ENCODE results near the gene FOXA1. TPM values are rescaled to one million over a fixed set of nuclear protein-coding genes. Genes with fewer than 3 reads are reported as not detected.

FOXA1 gene
- total RNA-seq (2022) (8.6 and 11.2 TPM in 2 replicates), Bru-seq, nascent RNA (percentile 78 among the genes with signal in this experiment), BruChase-seq, experiment 1, labeled RNA remaining after a 6-hour chase (percentile 46 among the genes with signal in this experiment), BruChase-seq, experiment 2, labeled RNA remaining after a 2-hour chase (percentile 81 among the genes with signal in this experiment)
- long read RNA-seq, transcript FOXA1-201 (2 exons, 2,862 nt) = major isoform, 21 of 32 reads
- long read RNA-seq, partial matches to known transcripts = 0 of 32 reads
- long read RNA-seq, other reads (novel, unspliced or antisense) = 10 of 32 reads

DNA sequence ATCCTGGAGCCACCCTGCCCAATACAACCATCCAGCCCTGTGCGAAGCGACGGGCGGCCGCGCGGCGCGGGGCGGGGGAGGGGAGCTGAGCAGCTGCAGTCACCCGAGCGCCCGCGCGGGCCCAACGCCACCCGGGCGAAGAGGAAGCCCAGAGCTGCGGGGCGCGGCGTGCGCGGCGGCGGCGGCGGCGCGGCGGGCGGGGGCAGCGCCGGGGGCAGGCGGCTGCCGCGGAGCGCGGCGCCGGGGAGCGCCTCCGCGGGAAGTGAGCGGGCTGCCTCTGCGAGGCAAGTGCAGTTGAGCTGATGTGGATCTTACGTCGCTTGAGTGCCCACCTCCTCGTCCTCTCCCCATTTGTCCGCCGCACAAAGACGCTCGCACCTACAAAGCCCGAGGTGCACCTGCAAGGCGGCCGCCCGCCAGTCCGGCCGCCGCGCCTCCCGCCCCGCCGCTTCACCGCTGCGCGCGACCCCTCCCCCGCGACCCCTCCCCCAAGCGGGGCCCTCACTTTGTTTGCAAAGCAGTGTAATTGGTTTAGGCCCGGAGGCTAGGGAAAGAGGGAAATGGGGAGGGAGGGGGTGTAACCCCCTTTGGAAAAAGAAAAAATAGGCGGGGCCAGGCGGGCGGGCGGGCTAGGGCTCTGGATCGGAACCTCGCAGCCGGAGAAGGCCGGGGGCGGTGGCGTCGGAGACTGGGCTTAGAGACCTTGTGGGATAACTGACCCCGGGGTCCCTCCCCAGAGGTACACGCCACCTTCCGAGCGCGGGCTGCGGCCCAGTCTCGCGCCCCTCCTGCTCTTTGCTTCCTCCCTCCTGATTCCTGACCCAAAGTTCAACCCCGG is at the start of gene FOXA1, which contains the start of gene TTC6:
FOXA1 (minus strand) TSS at position 279 of the 838 bp plus-strand sequence; CDS start at position 2, 277 bp downstream.
TTC6 (plus strand) TSS at position 659 of the 838 bp plus-strand sequence. CDS start 26,436 bp downstream, outside the sequence.
- no TSS peak for BruUV-seq (replicated peaks)
- Mint-ChIP-seq H3K4me3 (ENCODE audit: unreplicated experiment) (peak within 1 kb of the TSS; percentile 84), H3K27me3 (ENCODE audit: insufficient read depth, unreplicated experiment) (no peaks in the 10 kb centered on the region), H3K27ac (ENCODE audit: low read depth, unreplicated experiment) (peak within 1 kb of the TSS; percentile 87), H3K4me1 (ENCODE audit: insufficient read depth, unreplicated experiment) (peaks cover 7% of the 10 kb centered on the region), H3K36me3 (ENCODE audit: insufficient read depth, unreplicated experiment) (peaks cover 6% of the 10 kb centered on the region), H3K9me3 (ENCODE audit: unreplicated experiment) (no peaks in the 10 kb centered on the region)
- no peak for TF ChIP-seq CTCF (IDR thresholded peaks at IDR 0.05; ENCODE audit: unreplicated experiment)
- CTCF ChIA-PET = interaction anchor here (0.5 to 5.7 kb wide), 20 partner anchors 10 to 515 kb away, joined by 3 to 46 read pairs (median 4); no protein-coding TSS in a partner anchor
- DNase-seq (ENCODE audit: unreplicated experiment) = peak; percentile 55
- intact Hi-C loops (cut with micrococcal nuclease) = loop anchor here (1.0 to 10.0 kb wide), 4 partner anchors 14 to 349 kb away; no protein-coding TSS in a partner anchor
- POLR2A ChIA-PET = interaction anchor here (0.6 to 1.8 kb wide), 7 partner anchors 292 to 558 kb away, joined by 3 to 4 read pairs (median 3); partner anchors contain the start of gene MIPOL1

DNA sequence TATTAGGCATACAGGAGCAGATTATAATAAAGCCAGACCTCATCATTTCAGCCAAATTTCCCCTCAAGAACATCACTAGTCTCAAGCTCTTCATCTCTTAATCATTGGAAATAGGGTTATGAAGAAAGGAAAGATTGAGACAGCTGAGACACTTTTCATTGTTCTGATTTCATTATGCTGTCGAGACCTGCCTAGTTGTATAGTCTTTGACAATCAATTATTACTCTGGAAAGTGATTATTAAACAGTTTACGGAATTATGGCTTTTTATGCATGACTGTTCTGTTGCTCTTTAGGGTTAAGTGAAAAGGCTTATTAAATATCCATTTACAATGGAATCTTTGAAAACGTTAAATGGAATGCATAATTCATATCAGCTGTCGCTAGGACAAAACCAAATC is 48.7 kb upstream of the FOXA1 start:
- POLR2A ChIA-PET = no interaction called here
- intact Hi-C loops (cut with micrococcal nuclease) = no loop called here
- no peak overlapping the region for H3K27ac Mint-ChIP-seq (ENCODE audit: low read depth, unreplicated experiment)
- no peak for TF ChIP-seq CTCF (IDR thresholded peaks at IDR 0.05; ENCODE audit: unreplicated experiment)
- no peaks in the 10 kb centered on the region for H3K27me3 Mint-ChIP-seq (ENCODE audit: insufficient read depth, unreplicated experiment)
- DNase-seq (ENCODE audit: unreplicated experiment) = no peak
- BruUV-seq (replicated peaks) = no TSS peak
- CTCF ChIA-PET = interaction anchor here (1.2 kb wide), 1 partner anchor 12 kb away, joined by 3 read pairs; no protein-coding TSS in a partner anchor
- no peak overlapping the region for H3K4me3 Mint-ChIP-seq (ENCODE audit: unreplicated experiment)
- no peaks in the 10 kb centered on the region for H3K9me3 Mint-ChIP-seq (ENCODE audit: unreplicated experiment)
- H3K36me3 Mint-ChIP-seq (ENCODE audit: insufficient read depth, unreplicated experiment) = no peaks in the 10 kb centered on the region
- H3K4me1 Mint-ChIP-seq (ENCODE audit: insufficient read depth, unreplicated experiment) = peaks cover 6% of the 10 kb centered on the region

GRCh38 chr14:37642125-37642524 is 47.1 kb upstream of the FOXA1 start:
- no peaks in the 10 kb centered on the region for H3K36me3 Mint-ChIP-seq (ENCODE audit: insufficient read depth, unreplicated experiment)
- intact Hi-C loops (cut with micrococcal nuclease) = no loop called here
- no peaks in the 10 kb centered on the region for H3K9me3 Mint-ChIP-seq (ENCODE audit: unreplicated experiment)
- ChIA-PET CTCF (interaction anchor here (0.6 to 1.2 kb wide), 4 partner anchors 25 to 127 kb away, joined by 3 read pairs; partner anchors contain the start of gene FOXA1), POLR2A (interaction anchor here (0.7 to 1.2 kb wide), 2 partner anchors 21 to 338 kb away, joined by 3 read pairs; no protein-coding TSS in a partner anchor)
- no peak overlapping the region for H3K27ac Mint-ChIP-seq (ENCODE audit: low read depth, unreplicated experiment)
- no peak overlapping the region for H3K4me3 Mint-ChIP-seq (ENCODE audit: unreplicated experiment)
- no TSS peak for BruUV-seq (replicated peaks)
- no peak for DNase-seq (ENCODE audit: unreplicated experiment)
- TF ChIP-seq CTCF (IDR thresholded peaks at IDR 0.05; ENCODE audit: unreplicated experiment) = no peak
- H3K27me3 Mint-ChIP-seq (ENCODE audit: insufficient read depth, unreplicated experiment) = no peaks in the 10 kb centered on the region
- H3K4me1 Mint-ChIP-seq (ENCODE audit: insufficient read depth, unreplicated experiment) = peaks cover 6% of the 10 kb centered on the region

DNA sequence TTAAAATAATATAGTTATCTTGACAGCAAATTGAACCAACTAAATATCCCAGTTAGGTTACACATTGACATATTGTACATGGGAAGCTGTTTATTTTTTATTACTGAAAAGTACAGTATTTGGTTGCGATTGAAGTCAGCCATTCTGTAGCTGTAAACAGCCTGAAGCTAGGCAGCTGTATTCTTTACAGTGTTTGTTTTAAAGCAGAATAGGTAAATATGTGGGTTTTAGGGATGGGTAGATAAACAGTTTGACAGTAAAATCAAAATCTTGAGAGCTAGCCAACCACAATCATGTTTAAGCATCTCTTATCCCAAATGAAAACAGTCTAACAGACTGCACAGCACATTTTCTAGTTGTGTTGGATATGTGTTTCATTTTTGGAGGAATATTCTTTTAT is 46.1 kb upstream of the FOXA1 start:
- H3K27ac Mint-ChIP-seq (ENCODE audit: low read depth, unreplicated experiment) = no peak overlapping the region
- no peaks in the 10 kb centered on the region for H3K9me3 Mint-ChIP-seq (ENCODE audit: unreplicated experiment)
- ChIA-PET POLR2A (interaction anchor here (0.7 kb wide), 1 partner anchor 402 kb away, joined by 3 read pairs; no protein-coding TSS in a partner anchor), CTCF (no interaction called here)
- DNase-seq (ENCODE audit: unreplicated experiment) = no peak
- TF ChIP-seq CTCF (IDR thresholded peaks at IDR 0.05; ENCODE audit: unreplicated experiment) = no peak
- intact Hi-C loops (cut with micrococcal nuclease) = no loop called here
- no TSS peak for BruUV-seq (replicated peaks)
- H3K36me3 Mint-ChIP-seq (ENCODE audit: insufficient read depth, unreplicated experiment) = no peaks in the 10 kb centered on the region
- H3K4me3 Mint-ChIP-seq (ENCODE audit: unreplicated experiment) = no peak overlapping the region
- H3K27me3 Mint-ChIP-seq (ENCODE audit: insufficient read depth, unreplicated experiment) = no peaks in the 10 kb centered on the region
- peaks cover 6% of the 10 kb centered on the region for H3K4me1 Mint-ChIP-seq (ENCODE audit: insufficient read depth, unreplicated experiment)
